Measurements from ENCODE around the gene ZNF8.
"Not testable (repeated sequence)": the region's sequence is repeated elsewhere in the genome, so short reads cannot be mapped to it uniquely, and the experiment has no call there.

ZNF8 gene

GRCh38 chr19:58338336-58338735 is 59.6 kb downstream of the ZNF8 start:
- DNase-seq: no peak

- no peak for DNase-seq
Observed at GRCh38 chr19:58338825-58339558, 60.2 kb downstream of the ZNF8 start.

GRCh38 chr19:58345558-58345957 is 66.8 kb downstream of the ZNF8 start:
- DNase-seq: no peak

- peak; percentile 68 to 80 for DNase-seq
Observed at GRCh38 chr19:58346961-58347929, 68.5 kb downstream of the ZNF8 start.

- not testable (repeated sequence) for DNase-seq
Observed at GRCh38 chr19:58348080-58348479, 69.3 kb downstream of the ZNF8 start.

GRCh38 chr19:58349590-58349989 is 70.8 kb downstream of the ZNF8 start:
- no peak for DNase-seq

- DNase-seq: no peak
Observed at GRCh38 chr19:58350001-58350861, 71.5 kb downstream of the ZNF8 start.

- DNase-seq: no peak
Observed at GRCh38 chr19:58350871-58351557, 72.3 kb downstream of the ZNF8 start.

- no peak for DNase-seq
Observed at GRCh38 chr19:58351558-58351878, 72.8 kb downstream of the ZNF8 start.

- no peak for DNase-seq
Observed at GRCh38 chr19:58351990-58352755, 73.4 kb downstream of the ZNF8 start.

Measured in inflammatory macrophage (primary cell).